HL-60 (cell line): Measurements from ENCODE around the gene EPSTI1.

Experiments
- DNase-seq, 2 experiments: peaks; one replicate each; pipeline ENCODE4 v3.0.0-alpha.2; 2010 to 2020; ENCODE audit warnings: low read depth in 1 of 2, low spot score in 1 of 2
- H3K27ac ChIP-seq: fragments of 250-450 bp; sonication (Bioruptor Pico); replicated peaks from 2 replicates; pipeline ENCODE4 v1.5.1; 2020; ENCODE audit warnings: mild to moderate bottlenecking, moderate library complexity
- H3K27me3 ChIP-seq: fragments of 250-450 bp; sonication (Bioruptor Pico); 2 replicates; pipeline ENCODE4 v1.5.1; 2021; ENCODE audit warnings: mild to moderate bottlenecking, moderate library complexity; ENCODE audit not compliant: insufficient read depth, poor library complexity, severe bottlenecking
- H3K4me3 ChIP-seq: replicated peaks from 2 replicates; pipeline ENCODE4 v1.5.1; 2011; ENCODE audit warnings: mild to moderate bottlenecking, control low read depth, low read length; ENCODE audit not compliant: insufficient read depth
- CTCF ChIP-seq: IDR thresholded peaks from one replicate; pipeline ENCODE4 v1.5.1; 2011; ENCODE audit warnings: low read length, control low read depth, inconsistent platforms; ENCODE audit not compliant: insufficient read depth
- GABPA ChIP-seq: IDR thresholded peaks from 2 replicates; pipeline ENCODE4 v1.6.1; 2012; ENCODE audit warnings: low read depth
- POLR2AphosphoS5 ChIP-seq: IDR thresholded peaks from 2 replicates; pipeline ENCODE4 v1.6.1; 2012; ENCODE audit warnings: low read depth
- REST ChIP-seq: IDR thresholded peaks from 2 replicates; pipeline ENCODE4 v1.6.1; 2012; ENCODE audit warnings: low read depth; ENCODE audit not compliant: insufficient replicate concordance
- SPI1 ChIP-seq: IDR thresholded peaks from 2 replicates; pipeline ENCODE4 v1.6.1; 2012; ENCODE audit warnings: low read depth, mild to moderate bottlenecking, borderline replicate concordance

Gene EPSTI1

DNA sequence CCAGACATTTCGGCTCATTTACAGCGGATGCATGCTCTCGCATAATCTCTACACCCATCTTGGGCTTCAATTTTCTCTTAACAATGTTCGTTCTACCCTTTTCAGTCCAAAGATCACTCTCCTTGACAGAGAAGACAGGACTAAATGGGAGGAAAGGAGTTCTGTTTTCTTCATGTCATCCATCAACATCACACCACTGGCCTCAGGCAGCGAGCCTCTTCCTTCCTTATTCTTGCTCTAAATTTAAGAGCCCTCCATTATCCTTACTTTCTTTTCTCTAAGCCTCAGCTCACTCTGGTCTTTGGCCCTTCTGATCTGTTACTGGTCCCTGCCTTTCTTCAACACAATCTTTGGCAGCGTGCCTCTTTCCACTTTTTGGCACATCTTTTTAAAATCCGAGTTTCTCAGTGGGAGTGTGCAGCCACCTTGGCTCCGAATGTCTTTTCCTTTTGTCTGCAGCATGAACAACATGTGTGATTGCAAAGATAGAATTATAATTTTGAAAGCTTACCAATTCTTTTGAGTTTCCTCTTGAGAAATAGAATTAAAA lies 111.9 kb downstream of the EPSTI1 start:
- Histone ChIP-seq H3K4me3 (no peak overlapping the region), H3K27me3 (peaks cover 11% of the 10 kb centered on the region)

GRCh38 chr13:42878721-42879120 lies 113.3 kb downstream of the EPSTI1 start:
- TF ChIP-seq CTCF (no peak), SPI1 (no peak), REST (no peak), POLR2AphosphoS5 (no peak), GABPA (no peak)
- no peak overlapping the region for H3K4me3 ChIP-seq
- H3K27me3 ChIP-seq: peaks cover 10% of the 10 kb centered on the region
- no peak for DNase-seq
- no peak overlapping the region for H3K27ac ChIP-seq

More for the DNA sequence above, 111.9 kb downstream of the EPSTI1 start:
- H3K27ac ChIP-seq: no peak overlapping the region
- DNase-seq: no peak
- no peak for TF ChIP-seq SPI1
- no peak for TF ChIP-seq GABPA
- no peak for TF ChIP-seq REST
- no peak for TF ChIP-seq POLR2AphosphoS5
- no peak for TF ChIP-seq CTCF

DNA sequence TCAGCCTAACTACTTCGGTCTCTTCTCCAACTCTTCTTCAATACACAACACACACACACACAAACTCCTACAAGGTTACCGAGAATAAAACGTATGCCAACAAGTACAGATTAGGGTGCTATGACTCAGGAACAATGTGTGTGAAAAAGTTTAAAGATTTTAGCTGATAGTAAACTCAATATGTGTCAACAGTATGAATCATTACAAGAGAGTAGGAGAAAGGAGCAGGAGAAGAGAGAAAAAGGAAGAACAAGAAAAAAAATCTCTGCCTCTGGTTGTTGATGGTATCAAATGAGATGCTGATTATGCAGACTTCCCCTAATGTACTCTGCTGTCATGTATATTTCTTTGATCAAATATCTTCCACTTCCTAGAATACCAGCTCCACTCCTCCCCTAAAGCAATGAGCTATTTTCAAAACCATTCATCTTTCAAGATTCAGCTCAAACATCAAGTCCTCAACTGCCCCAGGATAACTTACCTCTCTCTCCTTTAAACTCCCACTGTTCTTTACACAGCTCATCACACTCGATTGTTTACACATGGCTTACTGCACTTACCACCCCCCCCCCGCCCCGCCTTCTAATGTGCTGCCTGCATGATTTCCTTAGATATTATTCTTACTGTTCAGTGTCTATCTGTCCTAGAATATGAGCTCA lies 115.0 kb downstream of the EPSTI1 start:
- no peak for DNase-seq
- no peak for TF ChIP-seq SPI1
- TF ChIP-seq POLR2AphosphoS5: no peak
- TF ChIP-seq CTCF: no peak
- TF ChIP-seq GABPA: no peak
- TF ChIP-seq REST: no peak
- Histone ChIP-seq H3K27ac (no peak overlapping the region), H3K4me3 (no peak overlapping the region), H3K27me3 (peaks cover 7% of the 10 kb centered on the region)
